ENCODE measurements around the gene STX18. TPM values are rescaled to one million over a fixed set of nuclear protein-coding genes. Genes with fewer than 3 reads are reported as not detected.
"Not testable (repeated sequence)": the region's sequence is repeated elsewhere in the genome, so short reads cannot be mapped to it uniquely, and the experiment has no call there.

The STX18 gene
- total RNA-seq, 1 donor from 2014 or later, result 24.0 TPM

- Histone ChIP-seq H3K9me3 (ENCODE audit: insufficient read depth, low read depth, low read length) (no peaks in the 10 kb centered on the region), H3K4me3 (ENCODE audit: insufficient read depth, low read depth, low read length) (no peak overlapping the region), H4K20me1 (ENCODE audit: insufficient read depth, low read length) (peaks cover 31% of the 10 kb centered on the region), H3K27ac (ENCODE audit: low read depth, low read length) (peak overlapping the region; percentile 29), H2AFZ (ENCODE audit: low read depth, low read length) (no peak overlapping the region), H3K36me3 (ENCODE audit: insufficient read depth, low read length) (peaks cover 3% of the 10 kb centered on the region), H3K27me3 (ENCODE audit: insufficient read depth, low read length) (no peaks in the 10 kb centered on the region), H3K9ac (ENCODE audit: low read length) (no peak overlapping the region), H3K4me1 (ENCODE audit: insufficient read depth, low read length) (peaks cover 11% of the 10 kb centered on the region), H3K79me2 (ENCODE audit: insufficient read depth, low read length) (peaks cover 28% of the 10 kb centered on the region), H3K4me2 (ENCODE audit: low read length) (no peak overlapping the region)
- FAIRE-seq (no peak), DNase-seq (ENCODE audit: low read depth) (peak; percentile 17)
- Mint-ChIP-seq H3K4me3 (ENCODE audit: unreplicated experiment) (no peak overlapping the region), H3K36me3 (ENCODE audit: low read depth, unreplicated experiment) (peaks cover 13% of the 10 kb centered on the region), H3K27ac (ENCODE audit: unreplicated experiment) (no peak overlapping the region), H3K4me1 (ENCODE audit: low read depth, unreplicated experiment) (peaks cover 11% of the 10 kb centered on the region), H3K27me3 (ENCODE audit: low read depth, unreplicated experiment) (no peaks in the 10 kb centered on the region), H3K9me3 (ENCODE audit: unreplicated experiment) (no peaks in the 10 kb centered on the region)
- no peak for TF ChIP-seq EZH2 (IDR thresholded peaks at IDR 0.05; ENCODE audit: insufficient read depth, low read length)
- no peak for TF ChIP-seq CTCF (IDR thresholded peaks at IDR 0.05; ENCODE audit: insufficient read depth, low read depth, low read length)
These were observed 69.4 kb downstream of the STX18 start for GRCh38 chr4:4472344-4472958.

- Mint-ChIP-seq H3K9me3 (ENCODE audit: unreplicated experiment) (peaks cover 2% of the 10 kb centered on the region), H3K27ac (ENCODE audit: unreplicated experiment) (no peak overlapping the region), H3K4me3 (ENCODE audit: unreplicated experiment) (no peak overlapping the region), H3K27me3 (ENCODE audit: low read depth, unreplicated experiment) (no peaks in the 10 kb centered on the region), H3K4me1 (ENCODE audit: low read depth, unreplicated experiment) (peaks cover 11% of the 10 kb centered on the region), H3K36me3 (ENCODE audit: low read depth, unreplicated experiment) (peaks cover 22% of the 10 kb centered on the region)
- Histone ChIP-seq H4K20me1 (ENCODE audit: insufficient read depth, low read length) (peaks cover 26% of the 10 kb centered on the region), H2AFZ (ENCODE audit: low read depth, low read length) (no peak overlapping the region), H3K27me3 (ENCODE audit: insufficient read depth, low read length) (no peaks in the 10 kb centered on the region), H3K9me3 (ENCODE audit: insufficient read depth, low read depth, low read length) (no peaks in the 10 kb centered on the region), H3K4me3 (ENCODE audit: insufficient read depth, low read depth, low read length) (no peak overlapping the region), H3K79me2 (ENCODE audit: insufficient read depth, low read length) (peaks cover 26% of the 10 kb centered on the region), H3K9ac (ENCODE audit: low read length) (no peak overlapping the region), H3K36me3 (ENCODE audit: insufficient read depth, low read length) (peaks cover 3% of the 10 kb centered on the region), H3K4me2 (ENCODE audit: low read length) (no peak overlapping the region), H3K4me1 (ENCODE audit: insufficient read depth, low read length) (peaks cover 11% of the 10 kb centered on the region), H3K27ac (ENCODE audit: low read depth, low read length) (no peak overlapping the region)
- TF ChIP-seq EZH2 (IDR thresholded peaks at IDR 0.05; ENCODE audit: insufficient read depth, low read length), result no peak
- TF ChIP-seq CTCF (IDR thresholded peaks at IDR 0.05; ENCODE audit: insufficient read depth, low read depth, low read length), result no peak
- no peak for DNase-seq (ENCODE audit: low read depth)
- FAIRE-seq, result no peak
These were observed 70.7 kb downstream of the STX18 start for GRCh38 chr4:4471195-4471594.

GRCh38 chr4:4470208-4470607 lies 71.6 kb downstream of the STX18 start:
- H3K36me3 ChIP-seq (ENCODE audit: insufficient read depth, low read length), result peaks cover 3% of the 10 kb centered on the region
- no peaks in the 10 kb centered on the region for H3K27me3 Mint-ChIP-seq (ENCODE audit: low read depth, unreplicated experiment)
- peaks cover 21% of the 10 kb centered on the region for H3K79me2 ChIP-seq (ENCODE audit: insufficient read depth, low read length)
- H3K4me3 Mint-ChIP-seq (ENCODE audit: unreplicated experiment), result no peak overlapping the region
- no peak overlapping the region for H3K9ac ChIP-seq (ENCODE audit: low read length)
- H2AFZ ChIP-seq (ENCODE audit: low read depth, low read length), result no peak overlapping the region
- H3K9me3 Mint-ChIP-seq (ENCODE audit: unreplicated experiment), result peaks cover 6% of the 10 kb centered on the region
- no peak overlapping the region for H3K27ac ChIP-seq (ENCODE audit: low read depth, low read length)
- H3K36me3 Mint-ChIP-seq (ENCODE audit: low read depth, unreplicated experiment), result peaks cover 30% of the 10 kb centered on the region
- H3K27me3 ChIP-seq (ENCODE audit: insufficient read depth, low read length), result no peaks in the 10 kb centered on the region
- H3K27ac Mint-ChIP-seq (ENCODE audit: unreplicated experiment), result no peak overlapping the region
- H3K4me1 Mint-ChIP-seq (ENCODE audit: low read depth, unreplicated experiment), result peaks cover 11% of the 10 kb centered on the region
- no peak overlapping the region for H3K4me3 ChIP-seq (ENCODE audit: insufficient read depth, low read depth, low read length)
- H3K4me1 ChIP-seq (ENCODE audit: insufficient read depth, low read length), result peaks cover 11% of the 10 kb centered on the region
- FAIRE-seq (no peak), DNase-seq (ENCODE audit: low read depth) (no peak)
- H4K20me1 ChIP-seq (ENCODE audit: insufficient read depth, low read length), result peaks cover 22% of the 10 kb centered on the region
- no peak overlapping the region for H3K4me2 ChIP-seq (ENCODE audit: low read length)
- no peaks in the 10 kb centered on the region for H3K9me3 ChIP-seq (ENCODE audit: insufficient read depth, low read depth, low read length)
- TF ChIP-seq CTCF (IDR thresholded peaks at IDR 0.05; ENCODE audit: insufficient read depth, low read depth, low read length) (no peak), EZH2 (IDR thresholded peaks at IDR 0.05; ENCODE audit: insufficient read depth, low read length) (no peak)

GRCh38 chr4:4465238-4465637 lies 76.6 kb downstream of the STX18 start:
- H3K4me1 Mint-ChIP-seq (ENCODE audit: low read depth, unreplicated experiment); H3K36me3 ChIP-seq (ENCODE audit: insufficient read depth, low read length); H3K79me2 ChIP-seq (ENCODE audit: insufficient read depth, low read length); H3K27ac ChIP-seq (ENCODE audit: low read depth, low read length); H3K4me2 ChIP-seq (ENCODE audit: low read length); DNase-seq (ENCODE audit: low read depth); H3K9ac ChIP-seq (ENCODE audit: low read length); H2AFZ ChIP-seq (ENCODE audit: low read depth, low read length); H3K27me3 Mint-ChIP-seq (ENCODE audit: low read depth, unreplicated experiment); H3K9me3 Mint-ChIP-seq (ENCODE audit: unreplicated experiment); H3K4me3 ChIP-seq (ENCODE audit: insufficient read depth, low read depth, low read length); H3K27ac Mint-ChIP-seq (ENCODE audit: unreplicated experiment); H3K9me3 ChIP-seq (ENCODE audit: insufficient read depth, low read depth, low read length); H3K27me3 ChIP-seq (ENCODE audit: insufficient read depth, low read length); H3K4me3 Mint-ChIP-seq (ENCODE audit: unreplicated experiment); H3K4me1 ChIP-seq (ENCODE audit: insufficient read depth, low read length); FAIRE-seq: not testable (repeated sequence)
- peaks cover 12% of the 10 kb centered on the region for H4K20me1 ChIP-seq (ENCODE audit: insufficient read depth, low read length)
- peaks cover 35% of the 10 kb centered on the region for H3K36me3 Mint-ChIP-seq (ENCODE audit: low read depth, unreplicated experiment)

Measured in astrocyte (in vitro differentiated cells and primary cell).